ENCODE results near the gene FAM180A. TPM values are rescaled to one million over a fixed set of nuclear protein-coding genes. Genes with fewer than 3 reads are reported as not detected.

The FAM180A gene
- total and polyA plus RNA-seq, 10 of the 15 experiments (the other 5 are each of a cell fraction or from before 2014, with no cell fraction given) = not detected

GRCh38 chr7:135723411-135723810, 25.2 kb downstream of the FAM180A start (continued):
- TF ChIP-seq CEBPZ (IDR thresholded peaks at IDR 0.05; ENCODE audit: low read depth, low read length) = no peak
- no peak for TF ChIP-seq IRF5 (IDR thresholded peaks at IDR 0.05; ENCODE audit: borderline replicate concordance)
- no peak for TF ChIP-seq EZH2 (IDR thresholded peaks at IDR 0.05; ENCODE audit: borderline replicate concordance, control insufficient read depth, low read depth, low read length)
- no peak for TF ChIP-seq MEF2B (IDR thresholded peaks at IDR 0.05; ENCODE audit: partially characterized antibody, poor library complexity, severe bottlenecking)
- TF ChIP-seq RUNX3 (IDR thresholded peaks at IDR 0.05; ENCODE audit: low read length) = no peak
- TF ChIP-seq ZNF592 (IDR thresholded peaks at IDR 0.05) = no peak
- TF ChIP-seq RB1 (IDR thresholded peaks at IDR 0.05; ENCODE audit: borderline replicate concordance) = no peak
- no peak for TF ChIP-seq WRNIP1 (IDR thresholded peaks at IDR 0.05; ENCODE audit: borderline replicate concordance, low read depth, low read length)
- no peak for TF ChIP-seq MAX (IDR thresholded peaks at IDR 0.05; ENCODE audit: low read depth, low read length)
- no peak for TF ChIP-seq USF2 (IDR thresholded peaks at IDR 0.05; ENCODE audit: borderline replicate concordance, low read depth, low read length)
- no peak for TF ChIP-seq BCL11A (IDR thresholded peaks at IDR 0.05; ENCODE audit: low read depth, low read length)
- TF ChIP-seq PBX3 (IDR thresholded peaks at IDR 0.05; ENCODE audit: insufficient replicate concordance, low read depth, low read length) = no peak

Data from GM12878 (cell line).